ENCODE data around the gene SCGB1D4. TPM values are rescaled to one million over a fixed set of nuclear protein-coding genes. Genes with fewer than 3 reads are reported as not detected.
"Not testable (repeated sequence)": the region's sequence is repeated elsewhere in the genome, so short reads cannot be mapped to it uniquely, and the experiment has no call there.

The SCGB1D4 gene
- polyA plus RNA-seq, 1 experiment, result not detected

DNA sequence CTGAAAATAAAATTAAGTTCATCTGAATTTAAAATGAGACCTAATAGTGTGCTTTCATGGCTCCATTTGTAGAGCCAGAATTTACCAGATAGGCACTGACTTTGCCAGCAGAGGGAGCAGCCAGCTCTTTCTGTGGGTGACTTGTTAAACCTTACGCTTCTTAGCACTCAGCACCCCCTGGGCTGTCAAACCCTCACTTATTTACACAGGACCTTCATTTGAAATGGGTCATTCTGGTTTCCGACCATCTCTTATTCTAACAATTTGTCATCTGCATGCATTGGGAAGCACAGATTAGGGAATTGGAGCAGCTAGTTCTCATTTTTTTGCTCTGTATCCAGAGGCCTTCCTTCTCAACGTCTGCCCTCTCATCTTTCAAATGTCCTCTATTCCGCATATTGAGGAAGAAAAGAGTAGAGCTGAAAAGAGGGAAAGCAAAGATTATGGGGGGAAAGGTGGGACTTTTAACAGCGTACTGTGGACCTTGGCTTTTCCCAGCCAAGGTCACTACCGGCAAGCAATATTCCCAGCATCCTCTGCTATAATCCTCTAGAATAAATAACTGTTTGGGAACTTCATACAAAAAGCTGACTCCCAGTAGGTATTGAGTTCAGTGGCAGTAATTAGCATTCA, 41.5 kb upstream of the SCGB1D4 start:
- H3K4me3 ChIP-seq (ENCODE audit: low read depth, low read length), result no peak overlapping the region
- TF ChIP-seq, protein P1, sequence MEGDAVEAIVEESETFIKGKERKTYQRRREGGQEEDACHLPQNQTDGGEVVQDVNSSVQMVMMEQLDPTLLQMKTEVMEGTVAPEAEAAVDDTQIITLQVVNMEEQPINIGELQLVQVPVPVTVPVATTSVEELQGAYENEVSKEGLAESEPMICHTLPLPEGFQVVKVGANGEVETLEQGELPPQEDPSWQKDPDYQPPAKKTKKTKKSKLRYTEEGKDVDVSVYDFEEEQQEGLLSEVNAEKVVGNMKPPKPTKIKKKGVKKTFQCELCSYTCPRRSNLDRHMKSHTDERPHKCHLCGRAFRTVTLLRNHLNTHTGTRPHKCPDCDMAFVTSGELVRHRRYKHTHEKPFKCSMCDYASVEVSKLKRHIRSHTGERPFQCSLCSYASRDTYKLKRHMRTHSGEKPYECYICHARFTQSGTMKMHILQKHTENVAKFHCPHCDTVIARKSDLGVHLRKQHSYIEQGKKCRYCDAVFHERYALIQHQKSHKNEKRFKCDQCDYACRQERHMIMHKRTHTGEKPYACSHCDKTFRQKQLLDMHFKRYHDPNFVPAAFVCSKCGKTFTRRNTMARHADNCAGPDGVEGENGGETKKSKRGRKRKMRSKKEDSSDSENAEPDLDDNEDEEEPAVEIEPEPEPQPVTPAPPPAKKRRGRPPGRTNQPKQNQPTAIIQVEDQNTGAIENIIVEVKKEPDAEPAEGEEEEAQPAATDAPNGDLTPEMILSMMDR (IDR thresholded peaks at IDR 0.05; ENCODE audit: insufficient read depth, low read depth, low read length), result peak; percentile 82
- peaks cover 4% of the 10 kb centered on the region; the same call in 1 of the 2 replicates for H3K27me3 ChIP-seq (ENCODE audit: control insufficient read depth, insufficient read depth, low read length)
- DNase-seq (ENCODE audit: low read depth), result no peak
- H3K36me3 ChIP-seq (ENCODE audit: control insufficient read depth, insufficient read depth, low read length), result no peaks in the 10 kb centered on the region
- ChIA-PET CTCF (interaction anchor here (0.8 to 3.1 kb wide), 13 partner anchors 9 to 543 kb away, joined by 3 to 20 read pairs (median 7); no protein-coding TSS in a partner anchor), POLR2A (no interaction called here)

DNA sequence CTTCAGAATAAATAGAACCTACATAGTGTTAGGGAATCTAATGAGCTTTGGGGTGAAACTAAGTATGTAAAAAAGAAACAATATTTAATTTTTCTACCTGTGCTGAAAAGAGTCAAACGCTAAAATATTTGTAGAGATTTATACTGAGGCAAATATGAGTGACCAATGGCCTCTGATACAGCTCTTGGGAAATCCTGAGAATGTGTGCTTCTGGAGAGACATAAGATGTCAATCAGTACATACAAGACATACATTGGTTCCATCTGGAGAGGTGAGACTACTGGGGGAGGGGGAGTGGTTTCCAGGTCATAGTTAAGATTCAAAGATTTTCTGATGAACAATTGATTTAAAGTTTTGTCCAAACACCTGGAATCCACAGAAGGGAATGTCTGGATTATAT, 39.3 kb upstream of the SCGB1D4 start:
- POLR2A ChIA-PET, result no interaction called here
- TF ChIP-seq, protein P1 (IDR thresholded peaks at IDR 0.05; ENCODE audit: insufficient read depth, low read depth, low read length), result no peak
- CTCF ChIA-PET, result interaction anchor here (0.9 to 3.1 kb wide), 6 partner anchors 15 to 167 kb away, joined by 3 to 20 read pairs (median 5); no protein-coding TSS in a partner anchor
- no peak for DNase-seq (ENCODE audit: low read depth)
- peaks cover 10% of the 10 kb centered on the region; the same call in 1 of the 2 replicates for H3K27me3 ChIP-seq (ENCODE audit: control insufficient read depth, insufficient read depth, low read length)
- H3K36me3 ChIP-seq (ENCODE audit: control insufficient read depth, insufficient read depth, low read length), result no peaks in the 10 kb centered on the region
- H3K4me3 ChIP-seq (ENCODE audit: low read depth, low read length), result no peak overlapping the region

DNA sequence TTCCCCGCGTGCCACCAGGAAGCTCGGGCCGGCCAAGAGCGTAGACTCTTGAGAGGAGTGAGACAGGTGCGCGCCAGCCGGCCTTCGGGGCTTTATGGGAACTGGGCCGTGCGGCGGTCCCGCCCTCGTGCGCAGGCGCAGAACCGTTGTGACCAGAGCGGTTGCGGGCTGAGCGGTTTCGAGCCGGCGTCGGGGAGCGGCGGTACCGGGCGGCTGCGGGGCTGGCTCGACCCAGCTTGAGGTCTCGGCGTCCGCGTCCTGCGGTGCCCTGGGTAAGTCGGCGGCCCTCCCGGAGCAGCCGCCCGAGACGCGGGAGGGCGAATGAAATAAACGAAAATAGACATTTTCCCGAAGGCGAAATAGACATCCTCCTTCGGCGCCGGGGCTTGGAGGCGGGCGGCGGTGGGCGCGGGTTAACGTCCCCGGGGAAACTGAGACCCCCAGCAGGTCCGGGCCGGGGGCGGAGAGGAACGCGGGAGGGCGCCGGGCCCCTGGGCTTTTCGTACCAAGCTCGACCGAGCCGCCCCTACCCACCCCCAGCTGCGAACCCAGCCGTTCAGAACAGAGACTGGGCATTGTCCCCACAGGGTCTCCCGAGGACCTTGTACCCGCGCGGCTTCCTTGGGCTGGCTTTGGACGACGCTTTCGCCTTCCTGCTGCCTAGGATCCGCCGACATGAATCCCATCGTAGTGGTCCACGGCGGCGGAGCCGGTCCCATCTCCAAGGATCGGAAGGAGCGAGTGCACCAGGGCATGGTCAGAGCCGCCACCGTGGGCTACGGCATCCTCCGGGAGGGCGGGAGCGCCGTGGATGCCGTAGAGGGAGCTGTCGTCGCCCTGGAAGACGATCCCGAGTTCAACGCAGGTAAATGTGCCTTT, 38.7 kb upstream of the SCGB1D4 start, which contains the start of gene ASRGL1:
Gene ASRGL1 (plus strand): TSS at position 146 of the 879 bp plus-strand sequence. CDS start 530 bp downstream, at position 676.
- Histone ChIP-seq H3K4me3 (ENCODE audit: low read depth, low read length) (peak within 1 kb of the TSS; percentile 64), H3K36me3 (ENCODE audit: control insufficient read depth, insufficient read depth, low read length) (no peaks in the 10 kb centered on the region), H3K27me3 (ENCODE audit: control insufficient read depth, insufficient read depth, low read length) (peaks cover 11% of the 10 kb centered on the region; the same call in 1 of the 2 replicates)
- DNase-seq (ENCODE audit: low read depth), result no peak
- TF ChIP-seq, protein P1 (IDR thresholded peaks at IDR 0.05; ENCODE audit: insufficient read depth, low read depth, low read length), result no peak
- ChIA-PET CTCF (interaction anchor here (0.9 to 2.0 kb wide), 6 partner anchors 15 to 166 kb away, joined by 3 to 6 read pairs (median 5); no protein-coding TSS in a partner anchor), POLR2A (no interaction called here)

DNA sequence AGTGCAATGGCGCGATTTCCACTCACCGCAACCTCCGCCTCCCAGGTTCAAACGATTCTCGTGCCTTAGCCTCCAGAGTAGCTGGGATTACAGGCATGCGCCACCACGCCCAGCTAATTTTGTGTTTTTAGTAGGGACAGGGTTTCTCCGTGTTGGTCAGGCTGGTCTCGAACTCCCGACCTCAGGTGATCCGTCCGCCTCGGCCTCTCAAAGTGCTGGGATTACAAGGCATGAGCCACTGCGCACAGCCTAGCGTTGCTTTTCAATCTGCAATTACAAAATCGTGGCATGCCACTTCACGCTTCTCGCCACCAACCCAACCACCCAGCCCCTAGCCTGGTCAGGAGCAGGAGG, 38.1 kb upstream of the SCGB1D4 start:
- H3K4me3 ChIP-seq (ENCODE audit: low read depth, low read length), result peak overlapping the region; percentile 64
- CTCF ChIA-PET, result interaction anchor here (2.0 kb wide), 1 partner anchor 26 kb away, joined by 6 read pairs; no protein-coding TSS in a partner anchor
- DNase-seq (ENCODE audit: low read depth); H3K36me3 ChIP-seq (ENCODE audit: control insufficient read depth, insufficient read depth, low read length); POLR2A ChIA-PET: not testable (repeated sequence)
- peaks cover 11% of the 10 kb centered on the region; the same call in 1 of the 2 replicates for H3K27me3 ChIP-seq (ENCODE audit: control insufficient read depth, insufficient read depth, low read length)

DNA sequence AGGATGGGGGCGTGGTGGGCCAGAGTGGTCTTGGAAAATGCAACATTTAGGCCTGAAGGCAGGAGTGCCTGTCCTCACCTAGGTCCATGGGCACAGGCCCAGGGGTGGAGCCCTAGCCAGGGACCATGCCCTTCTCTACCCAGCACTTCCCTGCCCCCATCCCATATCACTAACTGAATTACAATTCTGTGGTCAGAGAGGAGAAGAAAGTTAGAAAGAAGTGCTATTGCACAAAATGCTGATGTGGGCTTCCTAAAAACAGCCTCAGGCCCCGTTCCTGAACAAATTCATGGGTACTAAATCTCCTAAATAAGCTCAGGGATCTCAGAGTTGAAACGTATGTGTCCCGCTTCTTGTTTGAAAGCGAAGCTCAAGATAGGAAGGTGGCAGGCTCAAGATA, 34.9 kb upstream of the SCGB1D4 start:
- ChIA-PET CTCF (no interaction called here), POLR2A (no interaction called here)
- peaks cover 11% of the 10 kb centered on the region; the same call in 1 of the 2 replicates for H3K27me3 ChIP-seq (ENCODE audit: control insufficient read depth, insufficient read depth, low read length)
- no peak for DNase-seq (ENCODE audit: low read depth)
- no peaks in the 10 kb centered on the region for H3K36me3 ChIP-seq (ENCODE audit: control insufficient read depth, insufficient read depth, low read length)
- no peak overlapping the region for H3K4me3 ChIP-seq (ENCODE audit: low read depth, low read length)
- TF ChIP-seq, protein P1 (IDR thresholded peaks at IDR 0.05; ENCODE audit: insufficient read depth, low read depth, low read length), result no peak

- H3K27me3 ChIP-seq (ENCODE audit: control insufficient read depth, insufficient read depth, low read length); DNase-seq (ENCODE audit: low read depth); H3K36me3 ChIP-seq (ENCODE audit: control insufficient read depth, insufficient read depth, low read length); CTCF ChIA-PET; H3K4me3 ChIP-seq (ENCODE audit: low read depth, low read length); POLR2A ChIA-PET: not testable (repeated sequence)
Observed at GRCh38 chr11:62331264-62331663, 32.4 kb upstream of the SCGB1D4 start.

GRCh38 chr11:62327541-62327940, 28.7 kb upstream of the SCGB1D4 start:
- H3K4me3 ChIP-seq (ENCODE audit: low read depth, low read length); POLR2A ChIA-PET; CTCF ChIA-PET; H3K27me3 ChIP-seq (ENCODE audit: control insufficient read depth, insufficient read depth, low read length); DNase-seq (ENCODE audit: low read depth); H3K36me3 ChIP-seq (ENCODE audit: control insufficient read depth, insufficient read depth, low read length): not testable (repeated sequence)

DNA sequence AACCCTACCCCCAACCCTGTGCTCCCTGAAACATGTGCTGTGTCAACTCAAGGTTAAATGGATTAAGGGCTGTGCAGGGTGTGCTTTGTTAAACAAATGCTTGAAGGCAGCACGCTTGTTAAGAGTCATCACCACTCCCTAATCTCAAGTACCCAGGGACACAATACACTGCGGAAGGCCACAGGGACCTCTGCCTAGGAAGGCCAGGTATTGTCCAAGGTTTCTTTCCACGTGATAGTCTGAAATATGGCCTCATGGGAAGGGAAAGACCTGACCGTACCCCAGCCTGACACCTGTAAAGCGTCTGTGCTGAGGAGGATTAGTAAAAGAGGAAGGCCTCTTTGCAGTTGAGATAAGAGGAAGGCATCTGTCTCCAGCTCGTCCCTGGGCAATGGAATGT, 27.8 kb upstream of the SCGB1D4 start:
- H3K36me3 ChIP-seq (ENCODE audit: control insufficient read depth, insufficient read depth, low read length); CTCF ChIA-PET; H3K27me3 ChIP-seq (ENCODE audit: control insufficient read depth, insufficient read depth, low read length); H3K4me3 ChIP-seq (ENCODE audit: low read depth, low read length); POLR2A ChIA-PET; DNase-seq (ENCODE audit: low read depth): not testable (repeated sequence)

Measured in BJ (cell line).